HG02798 (cell line): ENCODE data around the gene CRYGB.

Experiments used
- ATAC-seq: cut with Tn5 transposase; IDR thresholded peaks from one replicate; pipeline ENCODE4 v1.9.1; 2021; ENCODE audit warnings: mild to moderate bottlenecking; ENCODE audit not compliant: unreplicated experiment, poor library complexity

CRYGB gene

GRCh38 chr2:208146006-208146405 lies at the start of gene CRYGB:
CRYGB (minus strand) TSS chr2:208146158; CDS start chr2:208146120, 38 bp downstream.
- ATAC-seq: no peak

GRCh38 chr2:208195531-208195930 lies 49.6 kb upstream of the CRYGB start:
- ATAC-seq: no peak

GRCh38 chr2:208192611-208193236 lies 46.8 kb upstream of the CRYGB start:
- no peak for ATAC-seq

- ATAC-seq: no peak
Observed at GRCh38 chr2:208189810-208190503, 44.0 kb upstream of the CRYGB start, which contains the start of gene C2orf80. C2orf80 (minus strand) TSS chr2:208190030; CDS start chr2:208186986, 3,044 bp downstream.

GRCh38 chr2:208189069-208189809 lies 43.3 kb upstream of the CRYGB start:
- no peak for ATAC-seq

- ATAC-seq: no peak
Observed at GRCh38 chr2:208186893-208187292, 40.9 kb upstream of the CRYGB start.

GRCh38 chr2:208186465-208186864 lies 40.5 kb upstream of the CRYGB start:
- no peak for ATAC-seq

GRCh38 chr2:208183972-208184705 lies 38.2 kb upstream of the CRYGB start:
- ATAC-seq: no peak

GRCh38 chr2:208183526-208183925 lies 37.6 kb upstream of the CRYGB start:
- no peak for ATAC-seq

- ATAC-seq: no peak
Observed at GRCh38 chr2:208182835-208183234, 36.9 kb upstream of the CRYGB start.

GRCh38 chr2:208179028-208179609 lies 33.2 kb upstream of the CRYGB start:
- no peak for ATAC-seq

- ATAC-seq: no peak
Observed at GRCh38 chr2:208175840-208176153, 29.8 kb upstream of the CRYGB start.

GRCh38 chr2:208175069-208175839 lies 29.3 kb upstream of the CRYGB start:
- ATAC-seq: peak; percentile 98

GRCh38 chr2:208174144-208174543 lies 28.2 kb upstream of the CRYGB start:
- ATAC-seq: no peak

- no peak for ATAC-seq
Observed at GRCh38 chr2:208172125-208172524, 26.2 kb upstream of the CRYGB start.

- no peak for ATAC-seq
Observed at GRCh38 chr2:208164951-208165755, 19.2 kb upstream of the CRYGB start.

GRCh38 chr2:208163489-208163888 lies 17.5 kb upstream of the CRYGB start, which contains the start of gene CRYGA:
CRYGA (minus strand) TSS chr2:208163589; CDS start chr2:208163556, 33 bp downstream.
- no peak for ATAC-seq

- no peak for ATAC-seq
Observed at GRCh38 chr2:208156439-208156838, 10.5 kb upstream of the CRYGB start.

GRCh38 chr2:208153156-208153555 lies 7.2 kb upstream of the CRYGB start:
- no peak for ATAC-seq
